H1 (cell line): ENCODE data around the gene MELTF. TPM values are rescaled to one million over a fixed set of nuclear protein-coding genes. Genes with fewer than 3 reads are reported as not detected.
A peak's percentile ranks its signal among the peaks of the same experiment; 100 is the strongest.

Experiments used
- BCL11A ChIP-seq, 2 experiments: IDR thresholded peaks; one replicate each; pipeline ENCODE4 v1.6.1; 2011; ENCODE audit warnings: low read depth in 2 of 2, low read length in 2 of 2, mild to moderate bottlenecking in 2 of 2
- HDAC2 ChIP-seq, 2 experiments: fragments of 300-600 bp in 1 of 2; sonication (generic) in 1 of 2; IDR thresholded peaks; 2 replicates each; pipeline ENCODE4 v1.6.1; 2011 to 2012; ENCODE audit warnings: low read depth in 2 of 2, low read length in 2 of 2, mild to moderate bottlenecking in 2 of 2, moderate library complexity in 2 of 2, borderline replicate concordance in 1 of 2, inconsistent platforms in 1 of 2
- HDAC6 ChIP-seq: IDR thresholded peaks from one replicate; pipeline ENCODE4 v1.7.1; 2012; ENCODE audit warnings: low read depth, mild to moderate bottlenecking, inconsistent platforms, low read length, moderate library complexity
- KDM1A ChIP-seq: fragments of 200-600, 300-600 bp; sonication (generic); IDR thresholded peaks from 2 replicates; pipeline ENCODE4 v1.7.1; 2016; ENCODE audit warnings: mild to moderate bottlenecking, low read length, borderline replicate concordance
- SAP30 ChIP-seq: fragments of 300-600 bp; sonication (generic); IDR thresholded peaks from 2 replicates; pipeline ENCODE4 v1.7.1; 2012; ENCODE audit warnings: low read length, moderate library complexity, mild to moderate bottlenecking, inconsistent platforms; ENCODE audit not compliant: insufficient read depth, insufficient replicate concordance
- SUZ12 ChIP-seq: fragments of 200-600 bp; sonication (generic); IDR thresholded peaks from 2 replicates; pipeline ENCODE4 v1.6.1; 2012; ENCODE audit warnings: mild to moderate bottlenecking, inconsistent platforms, low read length, moderate library complexity, mixed read lengths
- polyA plus RNA-seq, 7 experiments: library from polyadenylated mRNA; depleted of rRNA in 3 of 7; stranded (reverse) in 5 of 7; unstranded in 2 of 7; fragments of >200 nt in 5 of 7; fragments of 200-250 nt in 2 of 7; gene quantifications; 1 replicate in 5 of 7; 2 replicates in 1 of 7; 4 replicates in 1 of 7; pipeline versions ENCODE4 v1.2.1 to v1.2.3, GENCODE V29; 2011 to 2013; ENCODE audit warnings: missing spikeins in 2 of 7, mixed read lengths in 2 of 7
- total RNA-seq: library from RNA; stranded (reverse); fragmentation: NEBNext Ultra II Directional; extraction: Animal tissue kit (Norgen Biotek cat#: 25700); gene quantifications from 2 replicates; pipeline ENCODE4 v1.2.1, GENCODE V29; 2021

Gene MELTF
- total and polyA plus RNA-seq, 2 of the 8 experiments (the other 6 are each of a cell fraction or from before 2014, with no cell fraction given): 1.7 to 3.5 TPM

GRCh38 chr3:196969660-196970546 lies 59.7 kb downstream of the MELTF start (continued):
- TF ChIP-seq HDAC2 (IDR thresholded peaks at IDR 0.05; ENCODE audit: borderline replicate concordance in 1 of 2, low read depth in 2 of 2, low read length in 2 of 2) (no peak), HDAC6 (no peak), KDM1A (no peak), SUZ12 (peak; percentile 77), SAP30 (no peak), BCL11A (IDR thresholded peaks at IDR 0.05; ENCODE audit: low read depth in 2 of 2, low read length in 2 of 2) (no peak)
